H1 (cell line): ENCODE measurements around the gene NBPF1. TPM values are rescaled to one million over a fixed set of nuclear protein-coding genes. Genes with fewer than 3 reads are reported as not detected.
"Not testable (repeated sequence)": the region's sequence is repeated elsewhere in the genome, so short reads cannot be mapped to it uniquely, and the experiment has no call there.

Source experiments
- CTCF ChIA-PET: fragments of 300-600 bp; sonication (Branson Sonifier 250); formaldehyde crosslinking; loops from one replicate; lab custom pipeline; 2021; ENCODE audit not compliant: partially characterized antibody; lab: Charles Lee
- POLR2A ChIA-PET: fragments of 300-600 bp; sonication (Branson Sonifier 250); formaldehyde crosslinking; loops from one replicate; lab custom pipeline; 2021; ENCODE audit warnings: inconsistent platforms; ENCODE audit not compliant: partially characterized antibody; lab: Charles Lee
- DNase-seq, 2 experiments: peaks; one replicate each; pipeline versions ENCODE4 v3.0.0 to v3.0.0-alpha.2; 2010 to 2022; ENCODE audit warnings: low spot score in 2 of 2, low read depth in 1 of 2, mixed read lengths in 1 of 2
- FAIRE-seq: peaks from 2 replicates; lab custom pipeline; 2011; peaks lifted over from hg19 to GRCh38; lab: Jason Lieb, UNC
- H2AFZ ChIP-seq: 2 replicates; pipeline ENCODE4 v1.8.1; 2012; ENCODE audit warnings: low read length, inconsistent platforms
- H2AK5ac ChIP-seq: 2 replicates; pipeline ENCODE4 v1.6.1; 2013; ENCODE audit warnings: low read depth, low read length
- H2BK120ac ChIP-seq: replicated peaks from 2 replicates; pipeline ENCODE3; 2013; ENCODE audit warnings: low read depth, low read length, inconsistent platforms
- H2BK12ac ChIP-seq: 2 replicates; pipeline ENCODE4 v1.6.1; 2013; ENCODE audit warnings: low read depth, low read length
- H2BK15ac ChIP-seq: 2 replicates; pipeline ENCODE4 v1.6.1; 2013; ENCODE audit warnings: low read length
- H2BK20ac ChIP-seq: 2 replicates; pipeline ENCODE4 v1.6.1; 2013; ENCODE audit warnings: low read length
- H2BK5ac ChIP-seq: 2 replicates; pipeline ENCODE4 v1.6.1; 2013; ENCODE audit warnings: low read depth, low read length
- H3K14ac ChIP-seq: 2 replicates; pipeline ENCODE4 v1.6.1; 2013; ENCODE audit warnings: inconsistent platforms; ENCODE audit not compliant: insufficient read length
- H3K18ac ChIP-seq: 2 replicates; pipeline ENCODE4 v1.6.1; 2013; ENCODE audit warnings: low read length; ENCODE audit errors: extremely low read depth
- H3K23ac ChIP-seq: 2 replicates; pipeline ENCODE4 v1.6.1; 2013; ENCODE audit warnings: inconsistent platforms; ENCODE audit not compliant: insufficient read length
- H3K23me2 ChIP-seq: 2 replicates; pipeline ENCODE4 v1.6.1; 2013; ENCODE audit warnings: low read depth, low read length
- H3K27ac ChIP-seq: 2 replicates; pipeline ENCODE4 v1.6.1; 2011; ENCODE audit warnings: low read depth, low read length, inconsistent platforms
- H3K27me3 ChIP-seq, 4 experiments: replicated peaks in 1 of 4; 1 replicate in 1 of 4; 2 replicates in 3 of 4; pipeline versions ENCODE4 v1.6.1 to v1.8.1; 2011 to 2013; ENCODE audit warnings: low read length in 3 of 4, mild to moderate bottlenecking in 3 of 4, inconsistent platforms in 2 of 4, mixed read lengths in 2 of 4, moderate library complexity in 1 of 4; ENCODE audit not compliant: control insufficient read depth in 3 of 4, insufficient read depth in 3 of 4; ENCODE audit errors: extremely low read depth in 1 of 4
- H3K36me3 ChIP-seq, 4 experiments: 2 replicates each; pipeline versions ENCODE4 v1.6.1 to v1.8.1; 2011 to 2013; ENCODE audit warnings: mild to moderate bottlenecking in 4 of 4, low read length in 3 of 4, moderate library complexity in 2 of 4, control low read depth in 1 of 4, inconsistent platforms in 1 of 4; ENCODE audit not compliant: insufficient read depth in 4 of 4, control insufficient read depth in 2 of 4
- H3K4ac ChIP-seq: replicated peaks from 2 replicates; pipeline ENCODE3; 2013; ENCODE audit warnings: low read length, low read depth, mixed read lengths, inconsistent platforms; ENCODE audit not compliant: insufficient read length
- H3K4me1 ChIP-seq, 4 experiments: replicated peaks in 1 of 4; 1 replicate in 1 of 4; 2 replicates in 3 of 4; pipeline versions ENCODE4 v1.6.1 to v1.8.1; 2011 to 2013; ENCODE audit warnings: low read length in 3 of 4, inconsistent platforms in 2 of 4, mixed read lengths in 1 of 4; ENCODE audit not compliant: insufficient read depth in 4 of 4, control insufficient read depth in 3 of 4
- H3K4me2 ChIP-seq, 2 experiments: 2 replicates each; pipeline versions ENCODE4 v1.6.1 to v1.8.1; 2011 to 2013; ENCODE audit warnings: low read depth in 2 of 2, low read length in 2 of 2, control low read depth in 1 of 2, inconsistent platforms in 1 of 2, mild to moderate bottlenecking in 1 of 2; ENCODE audit not compliant: insufficient read depth in 1 of 2
- H3K4me3 ChIP-seq, 4 experiments: fragments of 200-600, 300-600 bp in 1 of 4; sonication (generic), shearing (Covaris generic), sonication (Bioruptor Twin) in 1 of 4; 2 replicates each; pipeline versions ENCODE4 v1.5.1 to v1.8.1; 2011 to 2016; ENCODE audit warnings: low read length in 4 of 4, low read depth in 3 of 4, control low read depth in 2 of 4, inconsistent platforms in 2 of 4, mild to moderate bottlenecking in 2 of 4, mixed read lengths in 1 of 4, moderate library complexity in 1 of 4; ENCODE audit not compliant: insufficient read depth in 2 of 4; ENCODE audit errors: extremely low read depth in 1 of 4
- H3K56ac ChIP-seq: replicated peaks from 2 replicates; pipeline ENCODE3; 2013; ENCODE audit warnings: low read depth, mild to moderate bottlenecking, mixed read lengths, low read length, inconsistent platforms; ENCODE audit not compliant: insufficient read length
- H3K79me1 ChIP-seq: 2 replicates; pipeline ENCODE4 v1.6.1; 2013; ENCODE audit warnings: low read depth, low read length, control low read depth
- H3K79me2 ChIP-seq, 2 experiments: 2 replicates each; pipeline versions ENCODE4 v1.6.1 to v1.8.1; 2012 to 2013; ENCODE audit warnings: low read length in 2 of 2, mild to moderate bottlenecking in 2 of 2, inconsistent platforms in 1 of 2; ENCODE audit not compliant: insufficient read depth in 2 of 2, control insufficient read depth in 1 of 2
- H3K9ac ChIP-seq, 4 experiments: replicated peaks in 1 of 4; 1 replicate in 1 of 4; 2 replicates in 3 of 4; pipeline versions ENCODE4 v1.6.1 to v1.8.1; 2011 to 2013; ENCODE audit warnings: low read depth in 3 of 4, low read length in 3 of 4, control low read depth in 2 of 4, mild to moderate bottlenecking in 2 of 4, moderate library complexity in 2 of 4, inconsistent platforms in 1 of 4; ENCODE audit errors: extremely low read depth in 1 of 4
- H3K9me3 ChIP-seq, 2 experiments: 2 replicates each; pipeline versions ENCODE4 v1.6.1 to v1.8.1; 2012 to 2013; ENCODE audit warnings: mild to moderate bottlenecking in 2 of 2, moderate library complexity in 2 of 2, control low read depth in 1 of 2, inconsistent platforms in 1 of 2, low read depth in 1 of 2, low read length in 1 of 2, mixed read lengths in 1 of 2; ENCODE audit not compliant: insufficient read depth in 2 of 2
- H4K20me1 ChIP-seq, 2 experiments: replicated peaks in 1 of 2; 2 replicates each; pipeline versions ENCODE3 to v1.8.1; 2011 to 2013; ENCODE audit warnings: inconsistent platforms in 2 of 2, low read length in 2 of 2, mild to moderate bottlenecking in 1 of 2; ENCODE audit not compliant: insufficient read depth in 2 of 2, control insufficient read depth in 1 of 2
- H4K5ac ChIP-seq: 2 replicates; pipeline ENCODE4 v1.6.1; 2013; ENCODE audit warnings: low read length, low read depth, mixed read lengths, inconsistent platforms; ENCODE audit not compliant: insufficient read length
- H4K8ac ChIP-seq: 2 replicates; pipeline ENCODE4 v1.8.0; 2013; ENCODE audit warnings: mild to moderate bottlenecking, moderate library complexity, low read length, inconsistent platforms; ENCODE audit not compliant: insufficient read depth; ENCODE audit errors: extremely low read depth
- H4K91ac ChIP-seq: replicated peaks from 2 replicates; pipeline ENCODE3; 2013; ENCODE audit warnings: low read length, mixed read lengths, inconsistent platforms; ENCODE audit not compliant: insufficient read length
- WGBS, 2 experiments: shearing (Covaris generic) in 1 of 2; methylation state at CpG; one replicate each; pipeline versions ENCODE4 v1.1.6 to v1.1.7; 2013 to 2015; ENCODE audit warnings: low lambda C conversion rate in 2 of 2, mixed read lengths in 2 of 2, inconsistent platforms in 1 of 2, low coverage in 1 of 2, missing lambda C conversion rate in 1 of 2; ENCODE audit not compliant: insufficient replicate concordance in 2 of 2, insufficient coverage in 1 of 2, insufficient read length in 1 of 2; ENCODE audit errors: extremely low coverage in 1 of 2, missing lambda C conversion rate in 1 of 2; 5-methylcytosine and 5-hydroxymethylcytosine counted together
- polyA plus RNA-seq, 7 experiments: library from polyadenylated mRNA; depleted of rRNA in 3 of 7; stranded (reverse) in 5 of 7; unstranded in 2 of 7; fragments of >200 nt in 5 of 7; fragments of 200-250 nt in 2 of 7; gene quantifications; 1 replicate in 5 of 7; 2 replicates in 1 of 7; 4 replicates in 1 of 7; pipeline versions ENCODE4 v1.2.1 to v1.2.3, GENCODE V29; 2011 to 2013; ENCODE audit warnings: missing spikeins in 2 of 7, mixed read lengths in 2 of 7
- total RNA-seq: library from RNA; stranded (reverse); fragmentation: NEBNext Ultra II Directional; extraction: Animal tissue kit (Norgen Biotek cat#: 25700); gene quantifications from 2 replicates; pipeline ENCODE4 v1.2.1, GENCODE V29; 2021

NBPF1 gene
- total and polyA plus RNA-seq, 2 of the 8 experiments (the other 6 are each of a cell fraction or from before 2014, with no cell fraction given), result 9.6 to 19.3 TPM

- not testable (repeated sequence) for H3K79me1 ChIP-seq, H3K56ac ChIP-seq, H3K79me2 ChIP-seq, H3K27me3 ChIP-seq, H2BK20ac ChIP-seq, H2BK120ac ChIP-seq, FAIRE-seq, H3K9me3 ChIP-seq, H3K23ac ChIP-seq, H3K14ac ChIP-seq, H3K23me2 ChIP-seq, H3K4me1 ChIP-seq, H2BK12ac ChIP-seq, H3K4ac ChIP-seq, H2BK15ac ChIP-seq, H2AK5ac ChIP-seq, H4K5ac ChIP-seq, H4K91ac ChIP-seq, H2AFZ ChIP-seq, H4K20me1 ChIP-seq, H3K4me2 ChIP-seq, H3K18ac ChIP-seq, H3K9ac ChIP-seq, H3K4me3 ChIP-seq, H3K27ac ChIP-seq
- DNase-seq, result peak in 1 of 2 experiments; percentile 71
- WGBS, 2 experiments, result 90% methylated on average over 27 of the region's 27 CpGs; no CpG with 5 or more reads in 1 of the 2 experiments
- ChIA-PET CTCF (interaction anchor here (0.6 to 20.3 kb wide), 35 partner anchors 11 to 1785 kb away, joined by 3 to 611 read pairs (median 5); partner anchors contain the start of genes CPLANE2 and NBPF1), POLR2A (interaction anchor here (0.9 to 1.8 kb wide), 5 partner anchors 11 to 264 kb away, joined by 3 to 4 read pairs (median 3); partner anchors contain the start of gene NBPF1)
- Histone ChIP-seq H4K8ac (peak overlapping the region; percentile 63; the same call in 1 of the 2 replicates), H2BK5ac (peak overlapping the region; percentile 3), H3K36me3 (peaks cover 3 to 16% (median 10%) of the 10 kb centered on the region in 4 experiments; a peak in 4 of 8 replicates)
Measured at GRCh38 chr1:16623812-16624719, 10.7 kb upstream of the NBPF1 start.
